Liver (tissue), 3 donors: ENCODE measurements around the gene GJB1.

Source experiments
- EGR1 ChIP-seq, 2 donors: IDR thresholded peaks; 2 replicates each; pipeline ENCODE4 v1.6.1; 2016 to 2018; ENCODE audit warnings: antibody characterized with exemption in 2 of 2, low read depth in 2 of 2
- GABPA ChIP-seq, 2 donors: IDR thresholded peaks in 1 of 2; conservative IDR thresholded peaks in 1 of 2; 2 replicates each; pipeline ENCODE4 v1.6.1; 2016; ENCODE audit warnings: antibody characterized with exemption in 2 of 2, mild to moderate bottlenecking in 1 of 2, moderate library complexity in 1 of 2
- RAD21 ChIP-seq, 2 donors: IDR thresholded peaks; 2 replicates each; pipeline ENCODE4 v1.6.1; 2016; ENCODE audit warnings: antibody characterized with exemption in 2 of 2, mild to moderate bottlenecking in 2 of 2
- TF ChIP-seq, protein P1 (sequence below): fragments of 150-350 bp; IDR thresholded peaks from 2 replicates; pipeline ENCODE4 v1.5.1; 2017; ENCODE audit warnings: improper control_type of control experiment, low read depth, low read length; ENCODE audit not compliant: missing input control
- donor health status: healthy.
- donor health status: healthy.

DNA sequence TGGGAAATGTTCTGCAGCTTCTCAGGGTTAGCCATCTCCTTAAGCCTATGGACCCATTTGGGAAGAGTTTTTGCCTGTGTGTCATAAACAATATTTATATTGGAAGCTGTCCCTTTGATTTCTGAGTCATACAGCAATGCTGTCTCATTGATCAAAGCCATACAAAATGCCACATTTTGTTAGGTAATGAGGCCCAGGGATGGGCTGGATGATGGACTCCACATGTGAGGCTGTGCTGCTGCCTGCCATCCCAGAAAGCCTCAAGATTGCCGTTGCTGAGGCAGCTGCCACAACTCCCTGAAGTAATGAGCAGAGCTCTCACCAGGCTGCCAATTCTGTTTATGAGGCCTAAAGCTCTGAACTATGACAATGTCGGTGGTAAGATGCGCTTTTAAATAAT is 12.2 kb upstream of the GJB1 start:
- TF ChIP-seq, protein P1, sequence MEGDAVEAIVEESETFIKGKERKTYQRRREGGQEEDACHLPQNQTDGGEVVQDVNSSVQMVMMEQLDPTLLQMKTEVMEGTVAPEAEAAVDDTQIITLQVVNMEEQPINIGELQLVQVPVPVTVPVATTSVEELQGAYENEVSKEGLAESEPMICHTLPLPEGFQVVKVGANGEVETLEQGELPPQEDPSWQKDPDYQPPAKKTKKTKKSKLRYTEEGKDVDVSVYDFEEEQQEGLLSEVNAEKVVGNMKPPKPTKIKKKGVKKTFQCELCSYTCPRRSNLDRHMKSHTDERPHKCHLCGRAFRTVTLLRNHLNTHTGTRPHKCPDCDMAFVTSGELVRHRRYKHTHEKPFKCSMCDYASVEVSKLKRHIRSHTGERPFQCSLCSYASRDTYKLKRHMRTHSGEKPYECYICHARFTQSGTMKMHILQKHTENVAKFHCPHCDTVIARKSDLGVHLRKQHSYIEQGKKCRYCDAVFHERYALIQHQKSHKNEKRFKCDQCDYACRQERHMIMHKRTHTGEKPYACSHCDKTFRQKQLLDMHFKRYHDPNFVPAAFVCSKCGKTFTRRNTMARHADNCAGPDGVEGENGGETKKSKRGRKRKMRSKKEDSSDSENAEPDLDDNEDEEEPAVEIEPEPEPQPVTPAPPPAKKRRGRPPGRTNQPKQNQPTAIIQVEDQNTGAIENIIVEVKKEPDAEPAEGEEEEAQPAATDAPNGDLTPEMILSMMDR: no peak
- no peak for TF ChIP-seq RAD21 (IDR thresholded peaks at IDR 0.05)
- no peak for TF ChIP-seq GABPA (IDR thresholded peaks at IDR 0.05 in 1 of 2, conservative IDR thresholded peaks at IDR 0.05 in 1 of 2)
- no peak for TF ChIP-seq EGR1 (IDR thresholded peaks at IDR 0.05; ENCODE audit: low read depth in 2 of 2)
